Measurements from ENCODE around the gene R3HDM2. TPM values are rescaled to one million over a fixed set of nuclear protein-coding genes. Genes with fewer than 3 reads are reported as not detected.

R3HDM2 gene
- total RNA-seq, 1 experiment from 2014 or later, result 22.8 TPM

GRCh38 chr12:57209916-57210315 lies 220.9 kb downstream of the R3HDM2 start:
- no peak for DNase-seq (ENCODE audit: low read depth)
- in situ Hi-C loops (cut with HindIII; ENCODE audit: low pct_unique_long_range_greater_than_20kb, low sequenced_read_pairs), result no loop called here

DNA sequence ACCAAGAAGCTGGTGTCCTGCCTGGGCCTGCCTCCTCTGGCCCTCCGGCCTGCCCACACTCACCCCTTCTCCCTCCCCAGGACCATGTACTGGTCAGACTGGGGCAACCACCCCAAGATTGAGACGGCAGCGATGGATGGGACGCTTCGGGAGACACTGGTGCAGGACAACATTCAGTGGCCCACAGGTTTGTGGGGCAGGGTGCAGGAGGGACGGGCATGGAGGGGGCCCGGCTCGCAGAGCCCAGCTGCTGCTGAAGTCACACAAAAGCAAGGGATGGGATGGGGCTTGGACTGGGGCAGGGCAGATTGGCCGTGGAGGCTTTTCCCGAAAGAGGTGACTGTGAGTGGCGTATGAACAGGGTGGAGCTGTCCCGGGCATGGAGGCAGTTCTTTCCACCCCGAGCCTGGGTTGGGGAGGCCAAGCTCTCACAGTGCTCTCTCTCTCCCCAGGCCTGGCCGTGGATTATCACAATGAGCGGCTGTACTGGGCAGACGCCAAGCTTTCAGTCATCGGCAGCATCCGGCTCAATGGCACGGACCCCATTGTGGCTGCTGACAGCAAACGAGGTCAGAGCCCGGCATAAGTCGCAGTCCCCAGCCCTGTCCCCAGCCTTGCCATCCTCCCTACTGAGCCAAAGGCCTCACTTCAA lies 222.1 kb downstream of the R3HDM2 start:
- in situ Hi-C loops (cut with HindIII; ENCODE audit: low pct_unique_long_range_greater_than_20kb, low sequenced_read_pairs), result no loop called here
- DNase-seq (ENCODE audit: low read depth), result no peak

GRCh38 chr12:57207731-57208630 lies 222.9 kb downstream of the R3HDM2 start:
- no peak for DNase-seq (ENCODE audit: low read depth)
- in situ Hi-C loops (cut with HindIII; ENCODE audit: low pct_unique_long_range_greater_than_20kb, low sequenced_read_pairs), result no loop called here

DNA sequence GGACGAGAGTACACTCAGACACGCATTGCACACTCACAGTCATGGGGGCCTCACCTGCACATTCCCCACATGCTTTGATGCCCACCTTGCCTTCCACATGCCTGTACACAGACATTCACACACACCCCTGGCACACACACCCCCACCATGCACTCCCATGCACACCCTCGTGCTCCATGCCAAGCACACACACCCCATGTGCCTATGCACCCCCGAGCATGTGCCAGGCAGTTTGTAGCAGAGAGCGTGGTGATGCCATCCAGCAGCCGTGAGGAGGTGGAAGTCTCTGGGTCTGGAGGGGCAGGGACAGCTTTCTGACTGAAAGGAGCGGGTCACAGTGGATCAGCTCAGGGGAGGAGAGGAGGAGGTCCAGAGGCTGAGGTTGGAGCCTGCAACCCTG lies 224.9 kb downstream of the R3HDM2 start:
- DNase-seq (ENCODE audit: low read depth), result no peak

GRCh38 chr12:57205186-57205585 lies 225.7 kb downstream of the R3HDM2 start:
- no peak for DNase-seq (ENCODE audit: low read depth)
- in situ Hi-C loops (cut with HindIII; ENCODE audit: low pct_unique_long_range_greater_than_20kb, low sequenced_read_pairs), result no loop called here

More for the DNA sequence above, 224.9 kb downstream of the R3HDM2 start:
- in situ Hi-C loops (cut with HindIII; ENCODE audit: low pct_unique_long_range_greater_than_20kb, low sequenced_read_pairs), result no loop called here

DNA sequence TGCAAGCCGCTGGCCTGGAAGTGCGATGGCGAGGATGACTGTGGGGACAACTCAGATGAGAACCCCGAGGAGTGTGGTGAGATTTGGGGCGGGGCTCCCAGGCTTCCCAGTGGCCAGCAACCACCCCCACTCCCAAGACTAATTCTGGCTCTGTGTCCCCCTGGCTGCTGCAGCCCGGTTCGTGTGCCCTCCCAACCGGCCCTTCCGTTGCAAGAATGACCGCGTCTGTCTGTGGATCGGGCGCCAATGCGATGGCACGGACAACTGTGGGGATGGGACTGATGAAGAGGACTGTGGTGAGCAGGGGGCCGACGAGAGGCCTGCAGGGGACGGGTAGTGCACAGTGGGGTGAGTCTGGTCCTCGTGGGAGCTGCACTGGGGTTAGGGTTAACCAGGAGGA lies 226.4 kb downstream of the R3HDM2 start:
- in situ Hi-C loops (cut with HindIII; ENCODE audit: low pct_unique_long_range_greater_than_20kb, low sequenced_read_pairs), result no loop called here
- DNase-seq (ENCODE audit: low read depth), result no peak

DNA sequence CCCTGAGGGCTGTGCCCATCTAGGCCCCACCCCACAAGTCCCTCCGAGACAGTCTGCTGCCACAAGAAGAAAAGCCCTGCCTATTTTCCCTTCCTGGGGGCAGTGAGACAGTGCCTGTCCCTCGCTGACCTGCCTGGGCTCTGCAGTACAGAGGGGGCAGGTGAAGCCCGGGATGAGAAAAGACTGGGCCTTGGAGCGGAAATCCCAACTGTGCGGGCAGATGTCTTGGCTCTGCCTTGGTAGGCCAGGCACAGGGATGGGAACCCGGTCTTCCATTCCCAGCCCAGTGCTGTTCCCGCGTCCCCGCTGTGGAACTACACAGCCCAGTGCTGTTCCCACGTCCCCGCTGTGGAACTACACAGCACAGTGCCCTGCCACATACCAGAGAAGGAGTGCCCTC lies 227.1 kb downstream of the R3HDM2 start:
- no peak for DNase-seq (ENCODE audit: low read depth)
- in situ Hi-C loops (cut with HindIII; ENCODE audit: low pct_unique_long_range_greater_than_20kb, low sequenced_read_pairs), result no loop called here

Other genes with a start within 250 kb of the R3HDM2 start
- gene NXPH4, start 214.2 kb downstream of the R3HDM2 start, total RNA-seq (2014; rRNA removed; shearing (Covaris generic); ENCODE audit: low replicate concordance), result 0.54 TPM in 1 of 2 replicates, not detected in the other
- gene SHMT2, start 201.3 kb downstream of the R3HDM2 start, total RNA-seq (2014; rRNA removed; shearing (Covaris generic); ENCODE audit: low replicate concordance), result 246 and 291 TPM in 2 replicates
- gene STAC3, start 179.9 kb downstream of the R3HDM2 start, total RNA-seq (2014; rRNA removed; shearing (Covaris generic); ENCODE audit: low replicate concordance), result 0.95 TPM in 1 of 2 replicates, not detected in the other
- gene INHBC, start 3.7 kb upstream of the R3HDM2 start, total RNA-seq (2014; rRNA removed; shearing (Covaris generic); ENCODE audit: low replicate concordance), result not detected in 2 replicates
- gene INHBE, start 24.3 kb upstream of the R3HDM2 start, total RNA-seq (2014; rRNA removed; shearing (Covaris generic); ENCODE audit: low replicate concordance), result not detected in 2 replicates
- gene GLI1, start 28.7 kb upstream of the R3HDM2 start, total RNA-seq (2014; rRNA removed; shearing (Covaris generic); ENCODE audit: low replicate concordance), result 0.57 and 1.8 TPM in 2 replicates
- not detected in 2 replicates for gene ARHGAP9, start 48.8 kb upstream of the R3HDM2 start, total RNA-seq (2014; rRNA removed; shearing (Covaris generic); ENCODE audit: low replicate concordance)
- gene MARS1, start 57.0 kb upstream of the R3HDM2 start, total RNA-seq (2014; rRNA removed; shearing (Covaris generic); ENCODE audit: low replicate concordance), result 285 and 315 TPM in 2 replicates
- 19.6 and 64.7 TPM in 2 replicates for gene DDIT3, start 89.5 kb upstream of the R3HDM2 start, total RNA-seq (2014; rRNA removed; shearing (Covaris generic); ENCODE audit: low replicate concordance)
- 4.3 and 8.3 TPM in 2 replicates for gene MBD6, start 91.8 kb upstream of the R3HDM2 start, total RNA-seq (2014; rRNA removed; shearing (Covaris generic); ENCODE audit: low replicate concordance)
- 358 and 362 TPM in 2 replicates for gene DCTN2, start 116.1 kb upstream of the R3HDM2 start, total RNA-seq (2014; rRNA removed; shearing (Covaris generic); ENCODE audit: low replicate concordance)
- not detected in 2 replicates for gene KIF5A, start 119.0 kb upstream of the R3HDM2 start, total RNA-seq (2014; rRNA removed; shearing (Covaris generic); ENCODE audit: low replicate concordance)
- gene PIP4K2C, start 160.1 kb upstream of the R3HDM2 start, total RNA-seq (2014; rRNA removed; shearing (Covaris generic); ENCODE audit: low replicate concordance), result 33.7 and 39.2 TPM in 2 replicates
- gene DTX3, start 173.8 kb upstream of the R3HDM2 start, total RNA-seq (2014; rRNA removed; shearing (Covaris generic); ENCODE audit: low replicate concordance), result 9.6 and 14.4 TPM in 2 replicates
- 43.3 and 58.6 TPM in 2 replicates for gene ARHGEF25, start 180.4 kb upstream of the R3HDM2 start, total RNA-seq (2014; rRNA removed; shearing (Covaris generic); ENCODE audit: low replicate concordance)
- 64.3 and 66.6 TPM in 2 replicates for gene B4GALNT1, start 202.2 kb upstream of the R3HDM2 start, total RNA-seq (2014; rRNA removed; shearing (Covaris generic); ENCODE audit: low replicate concordance)

Data from Caki2 (cell line).